GM12892 (cell line): Measurements from ENCODE around the gene KLHL17.

Experiments
- POLR2A ChIP-seq: IDR thresholded peaks from 2 replicates; pipeline ENCODE4 v1.6.1; 2011; ENCODE audit warnings: low read depth, low read length, control low read depth
- TAF1 ChIP-seq: IDR thresholded peaks from 2 replicates; pipeline ENCODE4 v1.6.1; 2011; ENCODE audit warnings: low read depth, mild to moderate bottlenecking, control low read depth, low read length, borderline replicate concordance

- TF ChIP-seq POLR2A (no peak), TAF1 (no peak)
Observed at GRCh38 chr1:962381-963300, 2.3 kb downstream of the KLHL17 start.
